Activated gamma-delta T cell (primary cell): ENCODE data around the gene ATP7B.
"Not testable (repeated sequence)": the region's sequence is repeated elsewhere in the genome, so short reads cannot be mapped to it uniquely, and the experiment has no call there.

Experiments
- DNase-seq: peaks from one replicate; lab custom pipeline; 2025; lab: John Stamatoyannopoulos, UW
- total RNA-seq, 2 donors: gene quantifications; one replicate each; lab custom pipeline; 2026; lab: John Stamatoyannopoulos, UW

ATP7B gene
- 4.2 to 4.7 reads per million in 2 donors for total RNA-seq

DNA sequence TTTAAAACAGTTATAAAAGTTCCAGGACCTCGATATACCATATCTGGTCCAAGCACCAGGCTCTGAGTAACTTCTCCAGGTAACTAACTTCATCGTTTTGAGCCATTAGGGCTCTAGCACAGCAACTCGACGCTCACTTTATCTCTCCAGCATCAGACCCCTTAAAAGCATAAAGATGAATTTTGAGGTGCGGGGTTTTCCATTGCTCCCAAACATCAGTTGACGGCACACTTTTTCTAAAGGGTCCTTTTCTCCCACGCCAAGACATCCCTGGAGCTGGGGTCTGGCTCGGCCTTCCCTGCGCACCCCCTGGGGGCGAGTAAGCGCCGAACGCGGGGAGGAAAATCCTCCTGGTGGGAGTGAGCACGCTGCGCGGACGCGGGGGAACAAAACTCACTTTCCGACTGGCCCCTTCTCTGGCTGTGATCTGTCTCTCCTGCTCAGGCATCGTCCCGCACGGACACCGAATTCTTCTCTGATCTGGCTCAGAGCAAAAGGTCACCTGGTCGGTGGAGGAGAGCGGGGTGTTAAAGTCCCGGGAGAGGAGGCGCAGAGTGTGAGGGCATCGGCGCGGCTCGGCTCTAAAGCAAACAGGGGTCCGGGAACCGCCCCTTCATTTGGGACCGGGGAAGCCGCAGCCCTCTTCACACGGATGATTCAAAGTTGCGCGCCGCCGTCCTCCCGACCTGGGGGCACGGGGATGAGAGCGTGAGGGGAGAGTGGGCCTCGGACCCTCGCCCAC, at the start of gene ATP7B:
TSS of gene ATP7B (minus strand) at position 561 of the 742 bp plus-strand sequence. CDS start at position 448, 113 bp downstream.
- DNase-seq: no peak

DNA sequence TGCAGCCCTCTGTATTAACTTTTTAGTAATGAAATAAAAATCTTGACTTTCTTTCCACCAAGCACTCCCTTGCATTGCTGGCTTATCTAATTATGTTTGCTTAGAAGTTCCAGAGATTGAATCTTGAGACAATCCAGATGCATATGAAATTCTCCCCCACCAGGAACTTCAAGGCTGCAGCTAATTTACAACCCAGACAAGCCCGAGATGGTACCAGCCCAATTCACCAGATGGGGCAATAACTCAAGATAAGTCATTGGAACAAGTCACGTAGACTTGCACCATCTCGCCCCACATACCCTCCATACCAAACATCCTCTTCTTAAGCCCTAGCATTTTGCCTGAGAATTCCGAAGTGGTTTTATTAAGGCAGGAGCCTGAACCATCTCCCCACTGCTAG, 42.2 kb upstream of the ATP7B start:
- no peak for DNase-seq

DNA sequence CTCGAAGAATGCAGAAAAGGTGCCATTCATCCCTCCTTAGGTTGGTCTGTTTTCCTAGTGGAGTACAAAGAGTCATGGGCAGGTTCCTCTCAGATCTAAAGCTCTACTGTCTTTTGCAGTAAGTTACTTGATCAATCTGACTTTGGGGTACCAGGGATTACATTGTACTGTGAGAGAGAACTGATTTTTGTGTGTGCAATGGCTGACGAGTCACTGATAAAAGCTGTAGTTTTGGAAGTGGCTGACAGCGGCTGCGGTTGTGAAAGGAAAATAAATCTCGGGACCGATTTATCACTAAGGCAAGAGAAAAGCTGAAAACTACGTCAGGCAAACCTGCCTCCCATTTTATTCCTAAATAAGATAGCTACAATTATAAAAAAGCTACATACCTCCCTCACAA, 40.1 kb upstream of the ATP7B start:
- no peak for DNase-seq

GRCh38 chr13:52048516-52048915, 37.3 kb upstream of the ATP7B start:
- no peak for DNase-seq

DNA sequence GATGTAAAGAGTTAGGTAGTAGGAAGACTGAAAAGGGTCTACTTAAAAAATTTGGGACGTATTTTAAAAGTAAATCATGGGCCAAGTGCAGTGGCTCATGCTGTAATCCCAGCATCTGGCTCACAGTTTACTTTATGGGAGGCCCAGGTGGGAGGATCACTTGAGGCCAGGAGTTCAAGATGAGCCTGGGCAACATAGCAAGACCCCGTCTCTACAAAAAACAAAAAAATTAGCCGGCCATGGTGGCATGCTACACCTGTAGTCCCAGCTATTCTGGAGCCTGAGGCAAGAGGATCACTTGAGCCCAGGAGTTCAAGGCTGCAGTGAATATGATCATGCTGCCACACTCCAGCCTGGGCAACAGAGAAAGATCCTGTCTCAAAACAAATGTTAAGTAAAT, 36.2 kb upstream of the ATP7B start:
- no peak for DNase-seq

- no peak for DNase-seq
Measured at GRCh38 chr13:52043675-52044074, 32.4 kb upstream of the ATP7B start.

GRCh38 chr13:52036037-52036436, 24.8 kb upstream of the ATP7B start:
- no peak for DNase-seq

- no peak for DNase-seq
Measured at GRCh38 chr13:52034616-52035226, 23.5 kb upstream of the ATP7B start.

DNA sequence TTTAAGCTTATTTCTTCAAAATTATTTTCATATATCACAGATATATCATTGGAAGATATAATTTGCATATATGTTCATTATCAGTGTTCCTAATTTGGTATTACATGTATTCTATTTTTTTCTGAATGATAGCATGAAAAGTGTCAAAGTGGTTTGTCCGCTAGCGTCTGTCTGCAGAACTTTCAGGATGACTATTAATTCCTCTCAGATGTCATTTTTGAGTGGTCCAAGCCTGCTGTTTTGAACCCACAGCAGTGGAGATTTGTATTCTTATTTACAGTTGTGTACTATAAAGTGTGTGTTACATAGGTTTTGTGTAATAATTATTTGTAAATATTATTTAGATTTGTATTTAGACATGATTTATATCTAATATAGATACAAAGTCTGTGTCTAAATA, 21.8 kb upstream of the ATP7B start:
- DNase-seq: no peak

- DNase-seq: not testable (repeated sequence)
Measured at GRCh38 chr13:52030401-52030800, 19.2 kb upstream of the ATP7B start.

DNA sequence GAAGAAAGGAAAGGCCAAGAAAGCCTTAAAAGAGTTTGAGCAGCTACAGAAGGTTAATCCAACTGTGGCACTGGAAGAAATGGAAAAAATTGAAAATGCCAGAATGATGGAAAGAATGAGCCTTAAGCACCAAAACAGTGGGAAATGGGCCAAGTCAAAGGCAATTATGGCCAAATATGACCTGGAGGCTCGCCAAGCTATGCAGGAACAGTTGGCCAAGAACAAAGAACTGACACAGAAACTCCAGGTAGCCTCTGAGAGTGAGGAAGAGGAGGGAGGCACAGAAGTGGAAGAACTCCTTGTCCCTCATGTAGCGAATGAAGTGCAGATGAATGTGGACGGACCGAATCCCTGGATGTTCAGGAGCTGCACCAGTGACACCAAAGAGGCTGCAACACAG, 18.3 kb upstream of the ATP7B start:
- no peak for DNase-seq

- no peak for DNase-seq
Measured at GRCh38 chr13:52027832-52028231, 16.6 kb upstream of the ATP7B start.

- no peak for DNase-seq
Measured at GRCh38 chr13:52026246-52026626, 15.0 kb upstream of the ATP7B start.

DNA sequence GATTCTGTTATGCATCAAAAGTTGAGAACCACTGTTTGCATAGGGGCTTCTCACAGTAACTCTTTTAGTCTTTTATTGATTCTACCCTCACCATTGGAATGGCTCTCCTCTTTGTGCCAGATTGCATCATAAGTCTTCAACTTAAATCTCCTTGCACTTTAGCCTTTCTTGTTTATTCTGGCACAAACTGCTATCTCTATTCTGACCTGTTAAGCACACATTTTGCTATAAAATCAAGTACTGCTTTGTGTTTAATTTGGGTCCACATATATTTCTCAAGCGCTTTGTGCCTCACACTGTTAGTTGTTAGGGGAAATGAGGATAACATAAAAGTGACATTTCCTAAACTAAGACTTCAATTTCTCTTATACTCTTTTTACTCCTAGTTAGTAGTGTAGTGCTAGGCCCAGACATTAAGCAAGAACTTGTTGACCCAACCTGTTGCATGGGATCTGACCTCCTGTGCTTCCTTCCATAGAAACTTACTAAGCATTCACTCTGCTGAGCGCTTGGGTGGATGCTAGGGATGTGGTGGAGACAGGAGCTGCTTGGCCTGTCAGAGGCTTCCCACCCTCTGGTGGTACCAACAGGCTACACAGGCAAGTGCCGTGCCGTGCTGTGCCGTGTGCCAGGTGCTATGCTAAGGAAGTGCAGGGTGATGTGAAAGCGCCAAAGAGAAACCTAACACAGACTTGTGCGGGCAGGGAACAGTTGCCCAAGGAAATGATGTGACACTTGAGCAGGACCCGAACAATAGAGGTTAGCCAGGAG, 14.4 kb upstream of the ATP7B start:
- no peak for DNase-seq

DNA sequence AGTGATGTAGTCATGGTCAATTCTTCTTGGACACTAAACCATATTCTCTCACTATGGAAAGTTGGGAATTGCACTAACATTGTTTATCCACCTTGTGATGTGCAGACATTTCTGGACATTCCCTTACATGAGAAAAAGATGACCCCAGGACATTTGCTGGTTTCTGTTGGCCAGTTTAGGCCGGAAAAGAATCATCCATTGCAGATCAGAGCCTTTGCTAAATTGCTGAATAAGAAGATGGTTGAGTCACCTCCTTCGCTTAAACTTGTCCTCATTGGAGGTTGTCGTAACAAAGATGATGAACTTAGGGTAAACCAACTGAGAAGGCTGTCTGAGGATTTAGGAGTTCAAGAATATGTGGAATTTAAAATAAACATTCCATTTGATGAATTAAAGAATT, 13.2 kb upstream of the ATP7B start, which contains the start of gene UTP14C:
TSS of gene UTP14C (plus strand) at position 211 of the 400 bp plus-strand sequence. CDS start 4,114 bp downstream, outside the sequence.
- DNase-seq: no peak

- DNase-seq: no peak
Measured at GRCh38 chr13:52022356-52022755, 11.1 kb upstream of the ATP7B start.

GRCh38 chr13:52020191-52020590, 8.9 kb upstream of the ATP7B start:
- no peak for DNase-seq

- DNase-seq: no peak
Measured at GRCh38 chr13:52016296-52016695, 5.0 kb upstream of the ATP7B start.

- no peak for DNase-seq
Measured at GRCh38 chr13:52012512-52012836, 1.2 kb upstream of the ATP7B start.

- DNase-seq: peak; percentile 91
Measured at GRCh38 chr13:52011632-52012511, 622 bp upstream of the ATP7B start, which contains the start of gene ALG11. Gene ALG11 (plus strand): TSS chr13:52012398. CDS start chr13:52012419, 21 bp downstream.

- no peak for DNase-seq
Measured at GRCh38 chr13:52009946-52010345, 1.3 kb downstream of the ATP7B start.
